K562 (cell line): Measurements from ENCODE around the gene PRRG1. TPM values are rescaled to one million over a fixed set of nuclear protein-coding genes. Genes with fewer than 3 reads are reported as not detected.
"Not testable (repeated sequence)": the region's sequence is repeated elsewhere in the genome, so short reads cannot be mapped to it uniquely, and the experiment has no call there.

Experiments
- ATAC-seq: fragments of 200-7000 bp; cut with Tn5 transposase; 3 replicates; pipeline ENCODE4 v1.9.1; 2020; ENCODE audit warnings: moderate library complexity
- BruUV-seq: library from RNA; stranded (reverse); fragments of 400-500 nt; replicated peaks from 2 replicates; lab custom pipeline; 2021; lab: Mats Ljungman, UMichigan
- CTCF ChIA-PET: fragments of 300-600 bp; formaldehyde crosslinking; extraction: SDS; loops from one replicate; lab custom pipeline; 2021; ENCODE audit warnings: low intra/inter-chr PET ratio; lab: Yijun Ruan, JAX
- POLR2A ChIA-PET: fragments of 300-600, 350-650 bp; sonication (Branson Sonifier 250); formaldehyde crosslinking; extraction: SDS; loops from one replicate; lab custom pipeline; 2021; ENCODE audit warnings: antibody characterized with exemption, inconsistent platforms; lab: Yijun Ruan, JAX
- DNase-seq, 4 experiments: peaks; one replicate each; pipeline versions ENCODE4 v3.0.0 to v3.0.0-alpha.2; 2011 to 2018; ENCODE audit warnings: low spot score in 3 of 4, mixed read lengths in 3 of 4; ENCODE audit errors: extremely low read depth in 1 of 4
- FAIRE-seq: peaks from 2 replicates; lab custom pipeline; 2011; peaks lifted over from hg19 to GRCh38; lab: Jason Lieb, UNC
- H2AFZ ChIP-seq: 2 replicates; pipeline ENCODE4 v1.6.0; 2011; ENCODE audit warnings: low read depth, low read length, control low read depth, inconsistent platforms
- H3K27ac ChIP-seq: fragments of 200-600 bp; 3 replicates; pipeline ENCODE4 v1.8.0; 2011; ENCODE audit warnings: low read depth, mild to moderate bottlenecking, control low read depth, inconsistent platforms, low read length, moderate library complexity, mixed read lengths; ENCODE audit errors: extremely low read depth
- H3K27me3 ChIP-seq, 2 experiments: fragments of 300-600 bp in 1 of 2; 2 replicates in 1 of 2; 3 replicates in 1 of 2; pipeline versions ENCODE4 v1.6.0 to v1.8.0; 2011; ENCODE audit warnings: inconsistent platforms in 2 of 2, low read length in 2 of 2, mild to moderate bottlenecking in 1 of 2, mixed read lengths in 1 of 2, moderate library complexity in 1 of 2; ENCODE audit not compliant: control insufficient read depth in 2 of 2, insufficient read depth in 2 of 2
- H3K36me3 ChIP-seq: fragments of 300-600 bp; 3 replicates; pipeline ENCODE4 v1.8.0; 2011; ENCODE audit warnings: mild to moderate bottlenecking, low read length, inconsistent platforms; ENCODE audit not compliant: control insufficient read depth, insufficient read depth
- H3K4me1 ChIP-seq, 2 experiments: fragments of 200-600 bp in 1 of 2; replicated peaks in 1 of 2; 2 replicates in 1 of 2; 3 replicates in 1 of 2; pipeline versions ENCODE4 v1.5.1 to v1.8.0; 2011; ENCODE audit warnings: inconsistent platforms in 2 of 2, low read length in 2 of 2, mild to moderate bottlenecking in 1 of 2, mixed read lengths in 1 of 2, moderate library complexity in 1 of 2; ENCODE audit not compliant: control insufficient read depth in 2 of 2, insufficient read depth in 2 of 2
- H3K4me2 ChIP-seq: 2 replicates; pipeline ENCODE4 v1.6.1; 2011; ENCODE audit warnings: low read length, control low read depth, inconsistent platforms, mixed read lengths; ENCODE audit not compliant: insufficient read depth
- H3K4me3 ChIP-seq: fragments of 200-600 bp; sonication (generic), shearing (Covaris generic); 2 replicates; pipeline ENCODE4 v1.5.1; 2016; ENCODE audit warnings: control low read depth, inconsistent platforms
- H3K79me2 ChIP-seq: fragments of 200-600 bp; 3 replicates; pipeline ENCODE4 v1.8.0; 2011; ENCODE audit warnings: low read length, inconsistent platforms; ENCODE audit not compliant: control insufficient read depth, insufficient read depth
- H3K9ac ChIP-seq, 2 experiments: 2 replicates each; pipeline versions ENCODE4 v1.6.0 to v1.6.1; 2011; ENCODE audit warnings: low read depth in 2 of 2, low read length in 2 of 2, control low read depth in 1 of 2, inconsistent platforms in 1 of 2, mild to moderate bottlenecking in 1 of 2, mixed read lengths in 1 of 2; ENCODE audit not compliant: insufficient read depth in 1 of 2
- H3K9me1 ChIP-seq: one replicate; pipeline ENCODE4 v1.6.0; 2011; ENCODE audit warnings: inconsistent platforms, mild to moderate bottlenecking, low read length, moderate library complexity; ENCODE audit not compliant: control insufficient read depth, insufficient read depth
- H3K9me3 ChIP-seq: replicated peaks from 2 replicates; pipeline ENCODE4 v1.5.1; 2011; ENCODE audit warnings: low read depth, low read length, inconsistent platforms; ENCODE audit not compliant: control insufficient read depth, insufficient read depth
- H4K20me1 ChIP-seq: replicated peaks from 2 replicates; pipeline ENCODE4 v1.6.1; 2011; ENCODE audit warnings: low read length, inconsistent platforms, mixed read lengths; ENCODE audit not compliant: control insufficient read depth, insufficient read depth
- CCAR2 ChIP-seq: fragments of 200-400 bp; formaldehyde crosslinking; IDR thresholded peaks from 2 replicates; pipeline ENCODE4 v1.6.1; 2017; ENCODE audit warnings: mild to moderate bottlenecking, low read depth, low read length
- DDX20 ChIP-seq: fragments of 450-650 bp; IDR thresholded peaks from 2 replicates; pipeline ENCODE4 v1.6.1; 2016; ENCODE audit warnings: missing genetic modification characterization, low read depth, mild to moderate bottlenecking, missing compliant biosample characterization, moderate library complexity
- E2F3 ChIP-seq: fragments of 250-450 bp; sonication (Bioruptor Pico); IDR thresholded peaks from 2 replicates; pipeline ENCODE4 v1.4.0; 2020; ENCODE audit warnings: mild to moderate bottlenecking
- FOXP1 ChIP-seq: sonication (generic); formaldehyde crosslinking; IDR thresholded peaks from 2 replicates; pipeline ENCODE4 v1.8.0; 2022; ENCODE audit warnings: mild to moderate bottlenecking, missing genetic modification reagents
- HMG20B ChIP-seq: fragments of 250-450 bp; sonication (Bioruptor Pico); IDR thresholded peaks from 2 replicates; pipeline ENCODE4 v1.5.0; 2021; ENCODE audit warnings: mild to moderate bottlenecking
- HMGN3 ChIP-seq: IDR thresholded peaks from 2 replicates; pipeline ENCODE4 v1.6.1; 2011; ENCODE audit warnings: borderline replicate concordance, low read depth, mild to moderate bottlenecking, mixed read lengths, low read length; ENCODE audit not compliant: insufficient read length; ENCODE audit errors: extremely low read depth
- MEF2D ChIP-seq: conservative IDR thresholded peaks from 2 replicates; pipeline ENCODE4 v1.6.1; 2016; ENCODE audit warnings: low read depth, missing genetic modification characterization, missing compliant biosample characterization
- NCOA6 ChIP-seq: fragments of 450-650 bp; IDR thresholded peaks from 2 replicates; pipeline ENCODE4 v1.6.1; 2017; ENCODE audit warnings: mild to moderate bottlenecking
- PHB ChIP-seq: fragments of 250-450 bp; sonication (Bioruptor Pico); IDR thresholded peaks from 2 replicates; pipeline ENCODE4 v1.5.0; 2021
- RCOR1 ChIP-seq, 2 experiments: IDR thresholded peaks; 2 replicates each; pipeline ENCODE4 v1.6.1; 2012; ENCODE audit warnings: low read depth in 2 of 2, low read length in 2 of 2, borderline replicate concordance in 1 of 2, improper control_type of control experiment in 1 of 2
- SMAD2 ChIP-seq: fragments of 150-350 bp; IDR thresholded peaks from 2 replicates; pipeline ENCODE4 v1.6.1; 2014; ENCODE audit warnings: low read depth, mild to moderate bottlenecking, low read length
- TFAM ChIP-seq: fragments of 250-450 bp; sonication (Bioruptor Pico); conservative IDR thresholded peaks from 2 replicates; pipeline ENCODE4 v1.5.0; 2021; ENCODE audit warnings: mild to moderate bottlenecking, moderate library complexity
- TSC22D4 ChIP-seq: fragments of 450-650 bp; IDR thresholded peaks from 2 replicates; pipeline ENCODE4 v1.6.1; 2016; ENCODE audit warnings: missing genetic modification characterization, missing biosample characterization, control low read depth
- ZKSCAN1 ChIP-seq: fragments of 150-350 bp; IDR thresholded peaks from 2 replicates; pipeline ENCODE4 v1.6.1; 2016; ENCODE audit warnings: low read depth, low read length
- ZNF507 ChIP-seq: conservative IDR thresholded peaks from 2 replicates; pipeline ENCODE4 v1.6.1; 2017; ENCODE audit warnings: missing genetic modification characterization, missing compliant biosample characterization
- WGBS: fragments of 100-300 bp; shearing (Covaris generic); methylation state at CpG from one replicate; pipeline ENCODE4 v1.1.6; 2016; ENCODE audit warnings: low coverage, mixed read lengths; ENCODE audit not compliant: insufficient coverage; ENCODE audit errors: missing lambda C conversion rate; 5-methylcytosine and 5-hydroxymethylcytosine counted together
- in situ Hi-C: fragments of 300-500 bp; cut with MboI; formaldehyde crosslinking; loops from 4 replicates; pipeline ENCODE4 v1.15.0; 2018; ENCODE audit warnings: inconsistent platforms, mixed read lengths
- intact Hi-C: fragments of 100-400 bp; cut with micrococcal nuclease; formaldehyde crosslinking; loops from 2 replicates; pipeline ENCODE4 v1.14.2; 2022
- polyA plus RNA-seq, 8 experiments: library from polyadenylated mRNA; depleted of rRNA in 4 of 8; stranded (reverse) in 5 of 8; unstranded in 3 of 8; fragments of >200 nt; fragmentation: Nextera tagmentation in 2 of 8; fragmentation: Illumina TruSeq in 1 of 8; extraction: Ambion mirVana in 2 of 8; extraction: Trizol in 1 of 8; gene quantifications; 2 replicates each; pipeline versions ENCODE4 v1.2.1 to v1.2.3, GENCODE V29; 2011 to 2014; ENCODE audit warnings: inconsistent platforms in 1 of 8, missing spikeins in 1 of 8
- total RNA-seq, 7 experiments: library from RNA; depleted of rRNA in 6 of 7; stranded (reverse); fragments of >200 nt in 6 of 7; fragmentation: Illumina TruSeq in 2 of 7; extraction: Trizol in 2 of 7; gene quantifications; 2 replicates each; pipeline versions ENCODE4 v1.2.1 to v1.2.3, GENCODE V29; 2011 to 2021; ENCODE audit warnings: low replicate concordance in 1 of 7
- TF ChIP-seq, protein P1 (sequence below): fragments of 250-450 bp; sonication (Bioruptor Pico); IDR thresholded peaks from 2 replicates; pipeline ENCODE4 v1.4.0; 2020; ENCODE audit warnings: mild to moderate bottlenecking, moderate library complexity

Gene PRRG1
- total and polyA plus RNA-seq, 9 of the 15 experiments (the other 6 are each of a cell fraction or from before 2014, with no cell fraction given): 1.7 to 11.8 (median 4.2) TPM

GRCh38 chrX:37305238-37305637 lies 43.9 kb upstream of the PRRG1 start:
- CTCF ChIA-PET, H3K27me3 ChIP-seq, ATAC-seq, H2AFZ ChIP-seq, H3K9me3 ChIP-seq, H3K4me1 ChIP-seq, H3K4me2 ChIP-seq, H3K27ac ChIP-seq, H3K9ac ChIP-seq, DNase-seq, intact Hi-C loops, H3K36me3 ChIP-seq, H3K9me1 ChIP-seq, FAIRE-seq, H3K4me3 ChIP-seq, POLR2A ChIA-PET, BruUV-seq, H3K79me2 ChIP-seq, in situ Hi-C loops, H4K20me1 ChIP-seq: not testable (repeated sequence)
- 0% methylated on average over 1 of the region's 2 CpGs for WGBS

- Histone ChIP-seq H3K79me2 (no peaks in the 10 kb centered on the region), H4K20me1 (no peaks in the 10 kb centered on the region), H3K9me1 (no peaks in the 10 kb centered on the region), H2AFZ (no peak overlapping the region), H3K36me3 (no peaks in the 10 kb centered on the region), H3K4me3 (no peak overlapping the region), H3K9ac (no peak overlapping the region), H3K27ac (no peak overlapping the region), H3K27me3 (no peaks in the 10 kb centered on the region), H3K9me3 (no peaks in the 10 kb centered on the region), H3K4me1 (no peaks in the 10 kb centered on the region), H3K4me2 (no peak overlapping the region)
- FAIRE-seq: no peak
- no TSS peak for BruUV-seq
- DNase-seq: no peak
- no peak for ATAC-seq
- POLR2A ChIA-PET: no interaction called here
- CTCF ChIA-PET: no interaction called here
- intact Hi-C loops (no loop called here), in situ Hi-C loops (no loop called here)
- TF ChIP-seq FOXP1 (CRISPR knock-in tag) (no peak), ZNF507 (tag) (no peak), RCOR1 (IDR thresholded peaks at IDR 0.05; ENCODE audit: borderline replicate concordance in 1 of 2, low read depth in 2 of 2, low read length in 2 of 2) (no peak), E2F3 (CRISPR knock-in tag) (no peak), HMGN3 (no peak), NCOA6 (no peak), SMAD2 (no peak), ZKSCAN1 (no peak), TFAM (CRISPR knock-in tag) (no peak), CCAR2 (no peak), PHB (CRISPR knock-in tag) (no peak), MEF2D (tag) (no peak), TSC22D4 (tag) (no peak), HMG20B (no peak), DDX20 (tag) (no peak)
- TF ChIP-seq, protein P1, sequence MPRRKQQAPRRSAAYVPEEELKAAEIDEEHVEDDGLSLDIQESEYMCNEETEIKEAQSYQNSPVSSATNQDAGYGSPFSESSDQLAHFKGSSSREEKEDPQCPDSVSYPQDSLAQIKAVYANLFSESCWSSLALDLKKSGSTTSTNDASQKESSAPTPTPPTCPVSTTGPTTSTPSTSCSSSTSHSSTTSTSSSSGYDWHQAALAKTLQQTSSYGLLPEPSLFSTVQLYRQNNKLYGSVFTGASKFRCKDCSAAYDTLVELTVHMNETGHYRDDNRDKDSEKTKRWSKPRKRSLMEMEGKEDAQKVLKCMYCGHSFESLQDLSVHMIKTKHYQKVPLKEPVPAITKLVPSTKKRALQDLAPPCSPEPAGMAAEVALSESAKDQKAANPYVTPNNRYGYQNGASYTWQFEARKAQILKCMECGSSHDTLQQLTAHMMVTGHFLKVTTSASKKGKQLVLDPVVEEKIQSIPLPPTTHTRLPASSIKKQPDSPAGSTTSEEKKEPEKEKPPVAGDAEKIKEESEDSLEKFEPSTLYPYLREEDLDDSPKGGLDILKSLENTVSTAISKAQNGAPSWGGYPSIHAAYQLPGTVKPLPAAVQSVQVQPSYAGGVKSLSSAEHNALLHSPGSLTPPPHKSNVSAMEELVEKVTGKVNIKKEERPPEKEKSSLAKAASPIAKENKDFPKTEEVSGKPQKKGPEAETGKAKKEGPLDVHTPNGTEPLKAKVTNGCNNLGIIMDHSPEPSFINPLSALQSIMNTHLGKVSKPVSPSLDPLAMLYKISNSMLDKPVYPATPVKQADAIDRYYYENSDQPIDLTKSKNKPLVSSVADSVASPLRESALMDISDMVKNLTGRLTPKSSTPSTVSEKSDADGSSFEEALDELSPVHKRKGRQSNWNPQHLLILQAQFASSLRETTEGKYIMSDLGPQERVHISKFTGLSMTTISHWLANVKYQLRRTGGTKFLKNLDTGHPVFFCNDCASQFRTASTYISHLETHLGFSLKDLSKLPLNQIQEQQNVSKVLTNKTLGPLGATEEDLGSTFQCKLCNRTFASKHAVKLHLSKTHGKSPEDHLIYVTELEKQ (CRISPR knock-in tag): no peak
Observed at GRCh38 chrX:37314531-37314930, 34.6 kb upstream of the PRRG1 start.
